NCI-H146 treated with DMSO at 0.1 percent for 48 hours (cell line): ENCODE results near the gene GBX2.

Experiments
- DNase-seq: peaks from one replicate; lab custom pipeline; 2025; ENCODE audit not compliant: unreplicated experiment; lab: John Stamatoyannopoulos, UW

The GBX2 gene

DNA sequence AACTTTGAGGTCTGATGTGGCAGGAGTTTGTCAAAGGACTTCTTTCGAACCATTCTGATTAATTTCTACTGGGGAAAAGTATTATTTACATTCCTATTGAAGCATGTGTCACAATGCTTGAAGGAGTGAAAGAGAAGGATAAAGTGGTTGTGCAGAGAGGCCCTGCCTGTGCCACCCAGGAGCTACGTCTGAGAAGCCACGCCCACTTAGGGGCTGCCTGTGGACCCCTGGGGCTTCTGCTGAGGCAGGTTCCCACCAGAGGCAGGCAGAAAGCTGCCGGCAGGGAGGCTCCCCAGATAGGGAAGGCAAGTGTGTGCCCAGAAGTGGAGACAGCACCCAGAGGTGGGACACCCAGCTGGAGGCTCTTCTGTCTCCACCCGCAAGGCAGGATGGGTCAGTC lies 47.4 kb downstream of the GBX2 start:
- no peak for DNase-seq

DNA sequence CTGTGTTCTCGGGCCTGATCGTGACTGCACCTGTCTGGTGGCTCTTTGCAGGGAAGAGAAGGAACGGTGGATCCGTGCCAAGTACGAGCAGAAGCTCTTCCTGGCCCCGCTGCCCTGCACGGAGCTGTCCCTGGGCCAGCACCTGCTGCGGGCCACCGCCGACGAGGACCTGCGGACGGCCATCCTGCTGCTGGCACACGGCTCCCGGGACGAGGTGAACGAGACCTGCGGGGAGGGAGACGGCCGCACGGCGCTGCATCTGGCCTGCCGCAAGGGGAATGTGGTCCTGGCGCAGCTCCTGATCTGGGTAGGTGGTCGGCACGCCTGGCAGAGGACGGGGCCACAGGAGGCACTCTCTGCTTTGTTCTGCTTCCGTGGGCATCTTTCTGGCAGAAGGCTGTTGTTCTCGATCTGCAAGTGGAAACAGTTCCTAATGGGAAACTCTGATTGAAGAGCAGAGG lies 48.0 kb downstream of the GBX2 start:
- no peak for DNase-seq

GRCh38 chr2:236119476-236119875 lies 48.7 kb downstream of the GBX2 start:
- DNase-seq: no peak

DNA sequence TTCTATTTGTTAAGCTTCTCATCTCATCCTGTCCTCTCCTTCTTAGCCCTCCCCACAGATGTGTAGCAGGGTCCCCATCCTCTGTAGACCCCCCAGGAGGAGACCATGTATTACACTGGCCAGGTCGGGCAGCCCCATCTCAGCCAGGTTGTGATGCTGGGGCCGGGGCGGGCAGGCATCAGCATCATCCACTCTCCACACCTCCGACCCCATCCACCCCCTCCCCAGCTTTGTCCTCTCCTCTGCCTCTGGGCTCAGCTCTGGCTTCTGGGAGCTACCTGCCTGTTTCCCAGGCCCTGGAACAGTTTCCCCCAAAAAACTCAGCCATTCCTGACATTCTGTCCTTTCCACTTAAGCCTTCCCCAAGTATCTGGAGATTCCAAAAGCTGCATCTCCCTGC lies 49.2 kb downstream of the GBX2 start:
- no peak for DNase-seq

DNA sequence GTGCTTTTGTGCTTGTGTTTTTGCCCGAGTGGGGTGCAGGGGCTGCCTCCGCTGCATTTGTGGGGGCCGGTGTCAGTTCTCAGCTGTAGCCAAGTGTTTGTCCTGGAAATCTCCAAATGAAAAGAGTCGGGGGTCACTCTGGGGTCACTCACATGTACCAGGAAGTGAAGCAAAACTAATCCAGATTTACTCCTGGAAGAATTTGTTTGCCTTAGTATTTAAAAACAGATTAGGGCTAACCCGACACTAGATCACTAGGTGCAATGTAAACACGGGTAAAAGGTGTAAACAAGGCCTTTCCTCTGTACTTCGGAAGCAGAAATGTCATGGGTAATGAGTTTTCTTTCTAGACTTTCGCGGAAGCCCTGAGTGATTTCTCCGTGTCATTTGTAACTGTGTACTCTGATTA lies 50.3 kb downstream of the GBX2 start:
- no peak for DNase-seq

GRCh38 chr2:236117401-236117800 lies 50.8 kb downstream of the GBX2 start:
- no peak for DNase-seq
